GM13976 (cell line): ENCODE data around the gene SLC25A43.
"Not testable (repeated sequence)": the region's sequence is repeated elsewhere in the genome, so short reads cannot be mapped to it uniquely, and the experiment has no call there.

ENCODE experiments used
- DNase-seq: peaks from one replicate; pipeline ENCODE4 v3.0.0; 2012; ENCODE audit warnings: low spot score
- in situ Hi-C: fragments of 300-500 bp; cut with MboI; formaldehyde crosslinking; loops from one replicate; pipeline ENCODE4 v1.12.0; 2022; ENCODE audit warnings: low sequenced_read_pairs, mixed read lengths, inconsistent platforms; ENCODE audit not compliant: unreplicated experiment
- TF ChIP-seq, protein P1 (sequence below): IDR thresholded peaks from 2 replicates; pipeline ENCODE4 v1.5.1; 2012; ENCODE audit warnings: borderline replicate concordance, mild to moderate bottlenecking; ENCODE audit not compliant: insufficient read depth; ENCODE audit errors: extremely low read depth, missing control alignments, control extremely low read depth

SLC25A43 gene

DNA sequence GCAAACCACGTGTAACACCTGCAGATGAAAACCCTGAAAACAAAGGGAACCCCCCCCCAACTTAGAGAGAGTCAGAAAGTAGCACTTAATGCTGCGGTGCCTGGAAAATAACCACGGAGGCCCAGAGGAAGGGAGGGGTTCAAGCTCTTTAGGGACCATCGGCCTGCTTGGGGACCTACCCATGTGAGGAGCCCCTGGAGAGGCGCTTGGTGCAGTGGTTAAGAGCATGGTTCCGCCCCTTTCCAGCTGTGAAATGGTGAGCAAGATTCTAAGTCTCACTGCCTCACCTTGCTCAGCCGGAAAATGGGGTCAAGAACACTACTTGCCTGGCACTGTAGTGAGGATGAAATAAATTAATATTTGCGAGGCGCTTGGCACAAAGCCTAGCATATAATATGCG is 82.9 kb downstream of the SLC25A43 start:
- in situ Hi-C loops = no loop called here
- TF ChIP-seq, protein P1, sequence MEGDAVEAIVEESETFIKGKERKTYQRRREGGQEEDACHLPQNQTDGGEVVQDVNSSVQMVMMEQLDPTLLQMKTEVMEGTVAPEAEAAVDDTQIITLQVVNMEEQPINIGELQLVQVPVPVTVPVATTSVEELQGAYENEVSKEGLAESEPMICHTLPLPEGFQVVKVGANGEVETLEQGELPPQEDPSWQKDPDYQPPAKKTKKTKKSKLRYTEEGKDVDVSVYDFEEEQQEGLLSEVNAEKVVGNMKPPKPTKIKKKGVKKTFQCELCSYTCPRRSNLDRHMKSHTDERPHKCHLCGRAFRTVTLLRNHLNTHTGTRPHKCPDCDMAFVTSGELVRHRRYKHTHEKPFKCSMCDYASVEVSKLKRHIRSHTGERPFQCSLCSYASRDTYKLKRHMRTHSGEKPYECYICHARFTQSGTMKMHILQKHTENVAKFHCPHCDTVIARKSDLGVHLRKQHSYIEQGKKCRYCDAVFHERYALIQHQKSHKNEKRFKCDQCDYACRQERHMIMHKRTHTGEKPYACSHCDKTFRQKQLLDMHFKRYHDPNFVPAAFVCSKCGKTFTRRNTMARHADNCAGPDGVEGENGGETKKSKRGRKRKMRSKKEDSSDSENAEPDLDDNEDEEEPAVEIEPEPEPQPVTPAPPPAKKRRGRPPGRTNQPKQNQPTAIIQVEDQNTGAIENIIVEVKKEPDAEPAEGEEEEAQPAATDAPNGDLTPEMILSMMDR = no peak
- DNase-seq = no peak

DNA sequence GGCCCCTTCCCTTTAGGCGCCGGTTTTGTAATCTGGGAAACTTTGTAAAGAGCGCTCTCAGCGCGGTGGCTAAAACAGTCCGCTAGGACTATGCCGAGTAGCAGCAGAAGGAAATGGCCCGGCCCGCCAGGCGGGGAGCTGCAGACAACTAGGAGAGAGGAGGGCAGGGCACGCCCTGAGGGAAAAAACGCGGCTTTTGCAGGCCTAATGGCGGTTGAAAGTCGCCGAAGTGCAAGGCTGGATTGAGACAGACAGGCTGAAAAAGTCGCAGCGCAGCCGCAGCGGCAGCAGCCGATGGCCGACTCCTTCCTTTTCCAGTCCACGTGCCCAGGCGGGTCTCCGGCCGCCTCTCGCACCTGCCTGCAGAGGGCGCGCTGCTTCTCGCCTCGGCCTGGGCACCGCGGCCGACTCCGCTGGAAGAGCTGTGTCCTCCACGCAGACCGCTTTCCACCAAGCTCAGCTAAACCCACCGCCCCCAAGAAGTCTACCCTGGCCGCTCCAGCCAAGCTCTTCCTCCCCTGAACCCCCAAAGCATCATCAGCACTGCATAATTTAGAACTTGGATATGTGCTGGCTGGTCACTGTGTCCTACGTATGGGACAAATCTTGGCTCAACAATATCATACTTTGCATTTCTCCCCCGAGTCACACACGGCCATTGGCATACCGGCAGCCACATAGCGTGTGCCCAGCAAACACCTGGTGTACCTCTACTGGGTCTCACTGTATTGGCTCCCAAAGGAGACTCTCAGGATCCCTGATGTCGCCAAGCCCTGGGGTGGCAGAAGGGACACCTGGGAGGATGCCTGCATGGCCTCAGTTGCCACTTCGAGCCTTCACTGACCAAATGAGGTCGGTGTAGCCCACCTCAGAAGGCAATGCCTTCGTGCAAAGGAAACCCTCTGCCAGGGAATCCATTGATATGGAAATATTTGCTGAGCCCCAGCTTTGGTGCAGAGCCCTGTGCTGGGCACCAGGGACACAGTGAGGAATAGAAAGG is 83.6 kb downstream of the SLC25A43 start:
- DNase-seq = peak; percentile 78
- in situ Hi-C loops = no loop called here
- TF ChIP-seq, protein P1 = peak; percentile 87

DNA sequence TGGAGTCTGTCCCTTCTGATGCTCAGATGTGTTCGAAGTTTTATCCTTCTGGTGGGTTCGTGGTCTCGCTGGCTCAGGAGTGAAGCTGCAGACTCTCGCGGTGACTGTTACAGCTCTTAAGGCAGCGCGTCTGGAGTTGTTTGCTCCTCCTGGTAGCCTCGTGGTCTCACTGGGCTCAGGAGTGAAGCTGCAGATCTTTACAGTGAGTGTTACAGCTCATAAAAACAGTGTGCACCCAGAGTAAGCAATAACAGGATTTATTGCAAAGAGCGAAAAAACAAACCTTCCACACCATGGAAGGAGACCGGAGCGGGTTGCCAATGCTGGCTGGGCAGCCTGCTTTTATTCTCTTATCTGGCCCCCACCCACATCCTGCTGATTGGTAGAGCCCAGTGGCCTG is 87.6 kb downstream of the SLC25A43 start:
- in situ Hi-C loops = no loop called here
- no peak for DNase-seq
- TF ChIP-seq, protein P1 = no peak

DNA sequence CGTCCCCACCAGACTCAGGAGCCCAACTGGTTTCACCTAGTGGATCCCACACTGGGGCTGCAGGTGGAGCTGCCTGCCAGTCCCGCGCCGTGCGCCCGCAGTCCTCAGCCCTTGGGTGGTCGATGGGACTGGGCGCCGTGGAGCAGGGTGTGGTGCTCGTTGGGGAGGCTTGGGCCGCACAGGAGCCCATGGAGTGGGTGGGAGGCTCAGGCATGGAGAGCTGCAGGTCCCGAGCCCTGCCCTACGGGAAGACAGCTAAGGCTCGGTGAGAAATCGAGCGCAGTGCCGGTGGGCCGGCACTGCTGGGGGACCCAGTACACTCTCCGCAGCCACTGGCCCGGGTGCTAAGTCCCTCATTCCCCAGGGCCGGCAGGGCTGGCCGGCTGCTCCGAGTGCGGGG is 88.6 kb downstream of the SLC25A43 start:
- in situ Hi-C loops, DNase-seq: not testable (repeated sequence)

DNA sequence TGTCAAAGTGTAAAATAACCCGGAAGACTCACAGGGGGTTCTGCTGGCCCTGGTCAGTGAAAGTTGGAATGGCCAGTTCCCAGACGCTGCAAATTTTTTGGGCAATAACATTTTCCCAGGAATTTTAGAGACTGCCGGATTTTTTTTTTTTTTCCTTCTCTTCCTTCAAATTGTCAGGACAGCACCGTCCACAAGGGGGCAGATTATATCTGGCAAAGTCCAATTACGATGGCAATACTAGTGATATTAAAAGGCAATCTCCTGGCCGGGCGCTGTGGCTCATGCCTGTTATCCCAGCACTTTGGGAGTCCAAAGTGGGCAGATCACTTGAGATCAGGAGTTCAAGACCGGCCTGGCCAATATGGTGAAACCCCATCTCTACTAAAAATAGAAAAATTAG is 89.6 kb downstream of the SLC25A43 start:
- in situ Hi-C loops = no loop called here
- TF ChIP-seq, protein P1 = peak; percentile 43
- DNase-seq = peak; percentile 46

DNA sequence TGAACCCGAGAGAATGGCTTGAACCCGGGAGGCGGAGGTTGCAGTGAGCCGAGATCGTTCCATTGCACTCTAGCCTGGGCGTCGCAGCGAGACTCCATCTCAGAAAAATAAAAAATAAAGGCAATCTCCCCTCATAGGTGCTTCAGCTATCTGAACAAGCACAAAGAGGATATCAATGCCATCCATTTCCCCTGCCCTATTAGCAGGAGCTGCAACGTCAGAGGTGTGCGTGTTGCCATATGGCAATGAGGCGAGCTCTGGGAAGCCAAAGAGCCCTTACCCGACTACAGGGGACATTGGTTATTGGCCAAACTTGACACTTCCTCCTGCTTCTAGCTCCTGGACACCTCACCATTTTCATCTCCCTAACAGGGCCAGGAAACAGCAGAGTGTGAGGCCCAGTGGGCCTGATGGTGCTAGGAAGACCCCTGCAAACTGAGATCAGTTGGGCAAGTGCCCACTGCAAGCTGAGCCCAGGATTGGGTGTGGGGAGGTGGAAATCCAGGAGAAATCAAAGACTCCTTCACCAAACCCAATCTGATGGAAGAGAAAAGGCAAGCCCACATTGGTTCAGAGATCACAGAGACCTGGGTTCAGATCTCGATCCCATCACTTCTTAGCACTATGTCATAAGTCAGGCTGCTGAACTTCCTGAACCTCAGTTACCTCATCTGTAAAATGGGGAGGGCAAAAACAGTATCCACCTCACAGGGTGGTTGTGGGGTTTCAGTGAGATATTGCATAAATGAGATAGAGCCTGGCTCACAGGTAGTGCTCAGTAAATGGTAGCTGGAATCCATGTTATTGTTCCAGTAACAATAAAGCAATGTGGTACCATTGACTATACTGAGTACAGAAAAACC is 90.3 kb downstream of the SLC25A43 start:
- TF ChIP-seq, protein P1 = no peak
- in situ Hi-C loops = no loop called here
- no peak for DNase-seq
